K562 (cell line): ENCODE results near the gene ROR2. TPM values are rescaled to one million over a fixed set of nuclear protein-coding genes. Genes with fewer than 3 reads are reported as not detected.

ENCODE experiments used
- ATAC-seq: fragments of 200-7000 bp; cut with Tn5 transposase; 3 replicates; pipeline ENCODE4 v1.9.1; 2020; ENCODE audit warnings: moderate library complexity
- BruUV-seq: library from RNA; stranded (reverse); fragments of 400-500 nt; replicated peaks from 2 replicates; lab custom pipeline; 2021; lab: Mats Ljungman, UMichigan
- CTCF ChIA-PET: fragments of 300-600 bp; formaldehyde crosslinking; extraction: SDS; loops from one replicate; lab custom pipeline; 2021; ENCODE audit warnings: low intra/inter-chr PET ratio; lab: Yijun Ruan, JAX
- POLR2A ChIA-PET: fragments of 300-600, 350-650 bp; sonication (Branson Sonifier 250); formaldehyde crosslinking; extraction: SDS; loops from one replicate; lab custom pipeline; 2021; ENCODE audit warnings: antibody characterized with exemption, inconsistent platforms; lab: Yijun Ruan, JAX
- DNase-seq, 4 experiments: peaks; one replicate each; pipeline versions ENCODE4 v3.0.0 to v3.0.0-alpha.2; 2011 to 2018; ENCODE audit warnings: low spot score in 3 of 4, mixed read lengths in 3 of 4; ENCODE audit errors: extremely low read depth in 1 of 4
- FAIRE-seq: peaks from 2 replicates; lab custom pipeline; 2011; peaks lifted over from hg19 to GRCh38; lab: Jason Lieb, UNC
- H2AFZ ChIP-seq: 2 replicates; pipeline ENCODE4 v1.6.0; 2011; ENCODE audit warnings: low read depth, low read length, control low read depth, inconsistent platforms
- H3K27ac ChIP-seq: fragments of 200-600 bp; 3 replicates; pipeline ENCODE4 v1.8.0; 2011; ENCODE audit warnings: low read depth, mild to moderate bottlenecking, control low read depth, inconsistent platforms, low read length, moderate library complexity, mixed read lengths; ENCODE audit errors: extremely low read depth
- H3K27me3 ChIP-seq, 2 experiments: fragments of 300-600 bp in 1 of 2; 2 replicates in 1 of 2; 3 replicates in 1 of 2; pipeline versions ENCODE4 v1.6.0 to v1.8.0; 2011; ENCODE audit warnings: inconsistent platforms in 2 of 2, low read length in 2 of 2, mild to moderate bottlenecking in 1 of 2, mixed read lengths in 1 of 2, moderate library complexity in 1 of 2; ENCODE audit not compliant: control insufficient read depth in 2 of 2, insufficient read depth in 2 of 2
- H3K36me3 ChIP-seq: fragments of 300-600 bp; 3 replicates; pipeline ENCODE4 v1.8.0; 2011; ENCODE audit warnings: mild to moderate bottlenecking, low read length, inconsistent platforms; ENCODE audit not compliant: control insufficient read depth, insufficient read depth
- H3K4me1 ChIP-seq, 2 experiments: fragments of 200-600 bp in 1 of 2; replicated peaks in 1 of 2; 2 replicates in 1 of 2; 3 replicates in 1 of 2; pipeline versions ENCODE4 v1.5.1 to v1.8.0; 2011; ENCODE audit warnings: inconsistent platforms in 2 of 2, low read length in 2 of 2, mild to moderate bottlenecking in 1 of 2, mixed read lengths in 1 of 2, moderate library complexity in 1 of 2; ENCODE audit not compliant: control insufficient read depth in 2 of 2, insufficient read depth in 2 of 2
- H3K4me2 ChIP-seq: 2 replicates; pipeline ENCODE4 v1.6.1; 2011; ENCODE audit warnings: low read length, control low read depth, inconsistent platforms, mixed read lengths; ENCODE audit not compliant: insufficient read depth
- H3K4me3 ChIP-seq: fragments of 200-600 bp; sonication (generic), shearing (Covaris generic); 2 replicates; pipeline ENCODE4 v1.5.1; 2016; ENCODE audit warnings: control low read depth, inconsistent platforms
- H3K79me2 ChIP-seq: fragments of 200-600 bp; 3 replicates; pipeline ENCODE4 v1.8.0; 2011; ENCODE audit warnings: low read length, inconsistent platforms; ENCODE audit not compliant: control insufficient read depth, insufficient read depth
- H3K9ac ChIP-seq, 2 experiments: 2 replicates each; pipeline versions ENCODE4 v1.6.0 to v1.6.1; 2011; ENCODE audit warnings: low read depth in 2 of 2, low read length in 2 of 2, control low read depth in 1 of 2, inconsistent platforms in 1 of 2, mild to moderate bottlenecking in 1 of 2, mixed read lengths in 1 of 2; ENCODE audit not compliant: insufficient read depth in 1 of 2
- H3K9me1 ChIP-seq: one replicate; pipeline ENCODE4 v1.6.0; 2011; ENCODE audit warnings: inconsistent platforms, mild to moderate bottlenecking, low read length, moderate library complexity; ENCODE audit not compliant: control insufficient read depth, insufficient read depth
- H3K9me3 ChIP-seq: replicated peaks from 2 replicates; pipeline ENCODE4 v1.5.1; 2011; ENCODE audit warnings: low read depth, low read length, inconsistent platforms; ENCODE audit not compliant: control insufficient read depth, insufficient read depth
- H4K20me1 ChIP-seq: replicated peaks from 2 replicates; pipeline ENCODE4 v1.6.1; 2011; ENCODE audit warnings: low read length, inconsistent platforms, mixed read lengths; ENCODE audit not compliant: control insufficient read depth, insufficient read depth
- FOXA1 ChIP-seq: fragments of 450-650 bp; IDR thresholded peaks from 2 replicates; pipeline ENCODE4 v1.6.1; 2016; ENCODE audit warnings: mild to moderate bottlenecking, borderline replicate concordance
- KAT7 ChIP-seq: sonication (generic); formaldehyde crosslinking; IDR thresholded peaks from 2 replicates; pipeline ENCODE4 v1.8.0; 2022; ENCODE audit warnings: missing genetic modification reagents, mild to moderate bottlenecking, borderline replicate concordance
- TEAD4 ChIP-seq, 2 experiments: sonication (generic) in 1 of 2; formaldehyde crosslinking in 1 of 2; IDR thresholded peaks; 2 replicates each; pipeline versions ENCODE4 v1.6.1 to v1.8.0; 2012 to 2022; ENCODE audit warnings: borderline replicate concordance in 1 of 2, inconsistent platforms in 1 of 2, low read length in 1 of 2, mild to moderate bottlenecking in 1 of 2, missing genetic modification reagents in 1 of 2
- ZNF212 ChIP-seq: fragments of 450-650 bp; formaldehyde crosslinking; IDR thresholded peaks from 2 replicates; pipeline ENCODE4 v1.4.0; 2020; ENCODE audit warnings: mild to moderate bottlenecking
- ZNF431 ChIP-seq: sonication (generic); formaldehyde crosslinking; IDR thresholded peaks from 2 replicates; pipeline ENCODE4 v1.8.0; 2022; ENCODE audit warnings: mild to moderate bottlenecking, missing genetic modification reagents
- ZNF551 ChIP-seq: fragments of 250-450 bp; sonication (Bioruptor Pico); IDR thresholded peaks from 2 replicates; pipeline ENCODE4 v1.5.0; 2021; ENCODE audit warnings: mild to moderate bottlenecking, moderate library complexity
- ZNF766 ChIP-seq: fragments of 200-800 bp; sonication (Bioruptor generic); conservative IDR thresholded peaks from 2 replicates; pipeline ENCODE4 v1.6.1; 2016; ENCODE audit warnings: missing genetic modification characterization, missing compliant biosample characterization
- WGBS: fragments of 100-300 bp; shearing (Covaris generic); methylation state at CpG from one replicate; pipeline ENCODE4 v1.1.6; 2016; ENCODE audit warnings: low coverage, mixed read lengths; ENCODE audit not compliant: insufficient coverage; ENCODE audit errors: missing lambda C conversion rate; 5-methylcytosine and 5-hydroxymethylcytosine counted together
- in situ Hi-C: fragments of 300-500 bp; cut with MboI; formaldehyde crosslinking; loops from 4 replicates; pipeline ENCODE4 v1.15.0; 2018; ENCODE audit warnings: inconsistent platforms, mixed read lengths
- intact Hi-C: fragments of 100-400 bp; cut with micrococcal nuclease; formaldehyde crosslinking; loops from 2 replicates; pipeline ENCODE4 v1.14.2; 2022
- polyA plus RNA-seq, 8 experiments: library from polyadenylated mRNA; depleted of rRNA in 4 of 8; stranded (reverse) in 5 of 8; unstranded in 3 of 8; fragments of >200 nt; fragmentation: Nextera tagmentation in 2 of 8; fragmentation: Illumina TruSeq in 1 of 8; extraction: Ambion mirVana in 2 of 8; extraction: Trizol in 1 of 8; gene quantifications; 2 replicates each; pipeline versions ENCODE4 v1.2.1 to v1.2.3, GENCODE V29; 2011 to 2014; ENCODE audit warnings: inconsistent platforms in 1 of 8, missing spikeins in 1 of 8
- total RNA-seq, 7 experiments: library from RNA; depleted of rRNA in 6 of 7; stranded (reverse); fragments of >200 nt in 6 of 7; fragmentation: Illumina TruSeq in 2 of 7; extraction: Trizol in 2 of 7; gene quantifications; 2 replicates each; pipeline versions ENCODE4 v1.2.1 to v1.2.3, GENCODE V29; 2011 to 2021; ENCODE audit warnings: low replicate concordance in 1 of 7
- TF ChIP-seq, protein P1 (sequence below): fragments of 250-450 bp; sonication (Bioruptor Pico); IDR thresholded peaks from 2 replicates; pipeline ENCODE4 v1.8.0; 2021; ENCODE audit warnings: moderate library complexity, mild to moderate bottlenecking, inconsistent platforms
- TF ChIP-seq, protein P2 (sequence below), 2 experiments: fragments of 450-650 bp in 1 of 2; sonication (generic) in 1 of 2; formaldehyde crosslinking in 1 of 2; IDR thresholded peaks; 2 replicates each; pipeline versions ENCODE4 v1.7.1 to v1.9.0; 2016 to 2022; ENCODE audit warnings: inconsistent platforms in 1 of 2, mild to moderate bottlenecking in 1 of 2, missing genetic modification reagents in 1 of 2
- TF ChIP-seq, protein P3 (sequence below): fragments of 450-650 bp; formaldehyde crosslinking; IDR thresholded peaks from 2 replicates; pipeline ENCODE4 v1.4.0; 2020; ENCODE audit warnings: mild to moderate bottlenecking, moderate library complexity

The ROR2 gene
- total and polyA plus RNA-seq, 9 of the 15 experiments (the other 6 are each of a cell fraction or from before 2014, with no cell fraction given), result 5.6 to 33.8 (median 15.3) TPM

DNA sequence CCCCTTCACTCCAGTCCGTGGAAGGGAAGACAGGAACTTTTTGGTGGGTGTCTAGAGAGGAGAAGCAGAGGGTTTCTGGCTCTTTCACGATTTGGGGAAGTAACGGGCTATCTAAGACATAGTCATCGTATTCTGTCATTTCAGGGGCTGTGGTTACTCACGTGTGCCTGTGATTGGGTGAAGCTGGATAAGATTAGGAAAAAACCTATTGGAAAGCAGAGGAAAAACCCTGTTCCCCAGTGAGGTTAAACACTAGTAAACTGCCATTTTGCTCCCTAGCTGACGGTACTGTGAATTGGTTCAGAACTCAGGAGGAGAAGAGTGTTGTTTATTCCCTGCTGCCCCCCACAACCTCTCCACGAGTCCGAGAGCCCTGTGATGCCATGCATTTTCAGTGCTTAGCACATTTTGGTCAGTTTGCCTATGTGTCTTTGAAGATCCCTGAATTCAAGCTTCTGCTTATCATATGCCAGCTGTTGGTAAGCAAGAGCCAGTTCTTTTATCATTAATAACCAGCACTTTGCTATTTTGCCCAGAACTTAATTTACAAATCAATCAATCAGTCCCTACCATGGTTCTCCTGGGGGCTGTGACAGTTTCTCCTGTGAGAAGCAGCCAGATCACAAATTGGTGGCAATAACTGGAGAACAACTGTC lies 45.1 kb upstream of the ROR2 start:
- Histone ChIP-seq H3K9ac (no peak overlapping the region), H3K4me2 (no peak overlapping the region; the same call in 1 of the 2 replicates), H3K9me1 (no peaks in the 10 kb centered on the region), H3K27me3 (peaks cover 21 to 27% of the 10 kb centered on the region in 2 experiments; a peak in 4 of 5 replicates), H3K36me3 (no peaks in the 10 kb centered on the region), H3K4me3 (no peak overlapping the region), H3K27ac (no peak overlapping the region), H4K20me1 (no peaks in the 10 kb centered on the region), H3K4me1 (no peaks in the 10 kb centered on the region; a peak in 2 of 5 replicates), H2AFZ (peak overlapping the region; percentile 4; the same call in 1 of the 2 replicates), H3K9me3 (no peaks in the 10 kb centered on the region), H3K79me2 (no peaks in the 10 kb centered on the region)
- DNase-seq, result peak in 1 of 4 experiments; percentile 26
- FAIRE-seq, result no peak
- BruUV-seq, result no TSS peak
- 3% methylated on average over 8 of the region's 8 CpGs for WGBS
- in situ Hi-C loops, result loop anchor here (25.0 kb wide), 1 partner anchor 1083 kb away; no protein-coding TSS in a partner anchor
- peak; percentile 67 for ATAC-seq
- intact Hi-C loops, result no loop called here
- ChIA-PET POLR2A (interaction anchor here (0.6 to 1.0 kb wide), 2 partner anchors 9 to 12 kb away, joined by 3 read pairs; no protein-coding TSS in a partner anchor), CTCF (no interaction called here)
- TF ChIP-seq TEAD4 (IDR thresholded peaks at IDR 0.05; ENCODE audit: low read length) (peak; percentile 13; the same call in 1 of the 2 replicates), TEAD4 (CRISPR knock-in tag; IDR thresholded peaks at IDR 0.05; ENCODE audit: borderline replicate concordance) (no peak), FOXA1 (no peak), ZNF212 (no peak), KAT7 (CRISPR knock-in tag) (no peak), ZNF551 (CRISPR knock-in tag) (no peak), ZNF431 (no peak), ZNF766 (CRISPR knock-in tag) (no peak)
- TF ChIP-seq, protein P1, sequence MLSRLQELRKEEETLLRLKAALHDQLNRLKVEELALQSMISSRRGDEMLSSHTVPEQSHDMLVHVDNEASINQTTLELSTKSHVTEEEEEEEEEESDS (CRISPR knock-in tag), result no peak
- TF ChIP-seq, protein P2, sequence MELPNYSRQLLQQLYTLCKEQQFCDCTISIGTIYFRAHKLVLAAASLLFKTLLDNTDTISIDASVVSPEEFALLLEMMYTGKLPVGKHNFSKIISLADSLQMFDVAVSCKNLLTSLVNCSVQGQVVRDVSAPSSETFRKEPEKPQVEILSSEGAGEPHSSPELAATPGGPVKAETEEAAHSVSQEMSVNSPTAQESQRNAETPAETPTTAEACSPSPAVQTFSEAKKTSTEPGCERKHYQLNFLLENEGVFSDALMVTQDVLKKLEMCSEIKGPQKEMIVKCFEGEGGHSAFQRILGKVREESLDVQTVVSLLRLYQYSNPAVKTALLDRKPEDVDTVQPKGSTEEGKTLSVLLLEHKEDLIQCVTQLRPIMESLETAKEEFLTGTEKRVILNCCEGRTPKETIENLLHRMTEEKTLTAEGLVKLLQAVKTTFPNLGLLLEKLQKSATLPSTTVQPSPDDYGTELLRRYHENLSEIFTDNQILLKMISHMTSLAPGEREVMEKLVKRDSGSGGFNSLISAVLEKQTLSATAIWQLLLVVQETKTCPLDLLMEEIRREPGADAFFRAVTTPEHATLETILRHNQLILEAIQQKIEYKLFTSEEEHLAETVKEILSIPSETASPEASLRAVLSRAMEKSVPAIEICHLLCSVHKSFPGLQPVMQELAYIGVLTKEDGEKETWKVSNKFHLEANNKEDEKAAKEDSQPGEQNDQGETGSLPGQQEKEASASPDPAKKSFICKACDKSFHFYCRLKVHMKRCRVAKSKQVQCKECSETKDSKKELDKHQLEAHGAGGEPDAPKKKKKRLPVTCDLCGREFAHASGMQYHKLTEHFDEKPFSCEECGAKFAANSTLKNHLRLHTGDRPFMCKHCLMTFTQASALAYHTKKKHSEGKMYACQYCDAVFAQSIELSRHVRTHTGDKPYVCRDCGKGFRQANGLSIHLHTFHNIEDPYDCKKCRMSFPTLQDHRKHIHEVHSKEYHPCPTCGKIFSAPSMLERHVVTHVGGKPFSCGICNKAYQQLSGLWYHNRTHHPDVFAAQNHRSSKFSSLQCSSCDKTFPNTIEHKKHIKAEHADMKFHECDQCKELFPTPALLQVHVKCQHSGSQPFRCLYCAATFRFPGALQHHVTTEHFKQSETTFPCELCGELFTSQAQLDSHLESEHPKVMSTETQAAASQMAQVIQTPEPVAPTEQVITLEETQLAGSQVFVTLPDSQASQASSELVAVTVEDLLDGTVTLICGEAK (IDR thresholded peaks at IDR 0.05), result no peak
- TF ChIP-seq, protein P2 (CRISPR knock-in tag; IDR thresholded peaks at IDR 0.05), result no peak
- TF ChIP-seq, protein P3, sequence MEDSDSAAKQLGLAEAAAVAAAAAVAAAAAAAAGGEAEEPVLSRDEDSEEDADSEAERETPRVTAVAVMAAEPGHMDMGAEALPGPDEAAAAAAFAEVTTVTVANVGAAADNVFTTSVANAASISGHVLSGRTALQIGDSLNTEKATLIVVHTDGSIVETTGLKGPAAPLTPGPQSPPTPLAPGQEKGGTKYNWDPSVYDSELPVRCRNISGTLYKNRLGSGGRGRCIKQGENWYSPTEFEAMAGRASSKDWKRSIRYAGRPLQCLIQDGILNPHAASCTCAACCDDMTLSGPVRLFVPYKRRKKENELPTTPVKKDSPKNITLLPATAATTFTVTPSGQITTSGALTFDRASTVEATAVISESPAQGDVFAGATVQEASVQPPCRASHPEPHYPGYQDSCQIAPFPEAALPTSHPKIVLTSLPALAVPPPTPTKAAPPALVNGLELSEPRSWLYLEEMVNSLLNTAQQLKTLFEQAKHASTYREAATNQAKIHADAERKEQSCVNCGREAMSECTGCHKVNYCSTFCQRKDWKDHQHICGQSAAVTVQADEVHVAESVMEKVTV (CRISPR knock-in tag), result no peak
